Fibroblast of lung (primary cell): ENCODE measurements around the gene DNAJC11. TPM values are rescaled to one million over a fixed set of nuclear protein-coding genes. Genes with fewer than 3 reads are reported as not detected.

Experiments
- DNase-seq, 2 donors: peaks; one replicate each; pipeline versions ENCODE4 v3.0.0 to v3.0.0-alpha.2; 2010; ENCODE audit warnings: low read depth in 2 of 2
- H2AFZ ChIP-seq: 2 replicates; pipeline ENCODE4 v1.5.1; 2012; ENCODE audit warnings: low read length, control low read depth, inconsistent platforms
- H3K27ac ChIP-seq: 2 replicates; pipeline ENCODE4 v1.5.1; 2011; ENCODE audit warnings: low read length, control low read depth; ENCODE audit not compliant: insufficient read depth
- H3K27me3 ChIP-seq: 2 replicates; pipeline ENCODE4 v1.5.1; 2011; ENCODE audit warnings: mild to moderate bottlenecking, low read length; ENCODE audit not compliant: control insufficient read depth, insufficient read depth
- H3K36me3 ChIP-seq: 2 replicates; pipeline ENCODE4 v1.5.1; 2011; ENCODE audit warnings: low read length; ENCODE audit not compliant: control insufficient read depth, insufficient read depth
- H3K4me1 ChIP-seq: 2 replicates; pipeline ENCODE4 v1.5.1; 2011; ENCODE audit warnings: low read length; ENCODE audit not compliant: control insufficient read depth, insufficient read depth; ENCODE audit errors: extremely low read depth
- H3K4me2 ChIP-seq: 2 replicates; pipeline ENCODE4 v1.5.1; 2011; ENCODE audit warnings: low read length, control low read depth; ENCODE audit not compliant: insufficient read depth; ENCODE audit errors: extremely low read depth
- H3K4me3 ChIP-seq, 4 experiments: fragments of 200-600 bp in 1 of 4; sonication (generic) in 1 of 4; replicated peaks in 1 of 4; 2 replicates each; pipeline ENCODE4 v1.5.1; 2011 to 2016; ENCODE audit warnings: low read length in 4 of 4, low read depth in 3 of 4, mild to moderate bottlenecking in 3 of 4, control low read depth in 2 of 4, inconsistent platforms in 1 of 4, mixed read lengths in 1 of 4; ENCODE audit not compliant: insufficient read depth in 1 of 4; ENCODE audit errors: control extremely low read depth in 1 of 4
- H3K79me2 ChIP-seq: 2 replicates; pipeline ENCODE4 v1.5.1; 2012; ENCODE audit warnings: mild to moderate bottlenecking, low read length, inconsistent platforms; ENCODE audit not compliant: control insufficient read depth, insufficient read depth
- H3K9ac ChIP-seq: 2 replicates; pipeline ENCODE4 v1.5.1; 2011; ENCODE audit warnings: mild to moderate bottlenecking, low read length, control low read depth; ENCODE audit not compliant: insufficient read depth
- H3K9me3 ChIP-seq: 2 replicates; pipeline ENCODE4 v1.5.1; 2012; ENCODE audit warnings: low read depth, low read length; ENCODE audit not compliant: control insufficient read depth, insufficient read depth
- H4K20me1 ChIP-seq: 2 replicates; pipeline ENCODE4 v1.5.1; 2011; ENCODE audit warnings: low read length; ENCODE audit not compliant: control insufficient read depth, insufficient read depth; ENCODE audit errors: extremely low read depth
- CTCF ChIP-seq, 2 donors: IDR thresholded peaks in 1 of 2; conservative IDR thresholded peaks in 1 of 2; 1 replicate in 1 of 2; 2 replicates in 1 of 2; pipeline ENCODE4 v1.5.1; 2011 to 2012; ENCODE audit warnings: low read length in 2 of 2, control low read depth in 1 of 2, inconsistent platforms in 1 of 2, low read depth in 1 of 2, mild to moderate bottlenecking in 1 of 2
- EZH2 ChIP-seq: IDR thresholded peaks from 2 replicates; pipeline ENCODE4 v1.5.1; 2012; ENCODE audit warnings: low read length, control low read depth, mild to moderate bottlenecking; ENCODE audit errors: missing control alignments
- polyA plus RNA-seq, 2 donors: library from polyadenylated mRNA; depleted of rRNA in 1 of 2; stranded (reverse) in 1 of 2; unstranded in 1 of 2; fragments of >200 nt; gene quantifications; 2 replicates each; pipeline ENCODE4 v1.2.1, GENCODE V29; 2011 to 2012; ENCODE audit warnings: missing spikeins in 1 of 2
- total RNA-seq: library from RNA; depleted of rRNA; stranded (reverse); fragments of >200 nt; gene quantifications from 2 replicates; pipeline ENCODE4 v1.2.1, GENCODE V29; 2014

Gene DNAJC11
- total and polyA plus RNA-seq, 2 donors (not counting 1 experiment from before 2014, with no cell fraction given), result 31.8 to 35.2 TPM

- H3K9ac ChIP-seq, result no peak overlapping the region
- TF ChIP-seq CTCF (conservative IDR thresholded peaks at IDR 0.05 in 1 of 2, IDR thresholded peaks at IDR 0.05 in 1 of 2; ENCODE audit: low read depth in 1 of 2, low read length in 2 of 2), result no peak
- no peak for TF ChIP-seq EZH2
- H3K9me3 ChIP-seq, result no peaks in the 10 kb centered on the region
- no peak for DNase-seq
- H3K4me3 ChIP-seq, result no peak overlapping the region
- no peaks in the 10 kb centered on the region for H4K20me1 ChIP-seq
- no peak overlapping the region for H3K4me2 ChIP-seq
- H3K27me3 ChIP-seq, result no peaks in the 10 kb centered on the region
- H3K36me3 ChIP-seq, result peaks cover 16% of the 10 kb centered on the region
- H2AFZ ChIP-seq, result no peak overlapping the region
- H3K4me1 ChIP-seq, result no peaks in the 10 kb centered on the region
- peaks cover 4% of the 10 kb centered on the region for H3K79me2 ChIP-seq
- H3K27ac ChIP-seq, result no peak overlapping the region
These were observed 113.3 kb downstream of the DNAJC11 start for GRCh38 chr1:6588128-6588892.

- Histone ChIP-seq H3K27ac (no peak overlapping the region), H3K27me3 (no peaks in the 10 kb centered on the region), H4K20me1 (no peaks in the 10 kb centered on the region), H3K79me2 (peaks cover 2% of the 10 kb centered on the region), H3K36me3 (peaks cover 11% of the 10 kb centered on the region), H3K9me3 (no peaks in the 10 kb centered on the region), H3K4me1 (no peaks in the 10 kb centered on the region), H3K4me3 (no peak overlapping the region), H3K9ac (no peak overlapping the region), H3K4me2 (no peak overlapping the region), H2AFZ (no peak overlapping the region)
- TF ChIP-seq EZH2 (no peak), CTCF (conservative IDR thresholded peaks at IDR 0.05 in 1 of 2, IDR thresholded peaks at IDR 0.05 in 1 of 2; ENCODE audit: low read depth in 1 of 2, low read length in 2 of 2) (no peak)
- peak in 1 of 2 donors; percentile 9 for DNase-seq
These were observed 114.2 kb downstream of the DNAJC11 start for GRCh38 chr1:6587261-6588005.

DNA sequence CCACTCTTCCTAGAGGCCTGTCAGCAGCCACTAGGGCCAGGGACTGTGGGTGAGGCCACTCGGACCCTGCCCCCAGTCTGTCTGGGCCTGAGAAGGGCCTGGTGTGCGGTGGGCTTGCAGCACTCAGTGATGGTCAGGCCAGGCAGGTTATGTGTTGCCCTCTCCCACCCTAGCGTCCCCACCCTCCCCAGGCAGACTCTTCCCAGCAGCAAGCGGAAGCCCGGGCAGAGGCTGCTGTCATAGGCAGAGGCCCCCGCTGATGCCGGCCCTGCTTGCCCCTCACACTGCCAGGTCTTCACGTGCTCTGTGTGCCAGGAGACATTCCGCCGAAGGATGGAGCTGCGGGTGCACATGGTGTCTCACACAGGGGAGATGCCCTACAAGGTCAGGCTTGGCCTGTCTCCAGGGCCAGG is 115.2 kb downstream of the DNAJC11 start:
- H3K79me2 ChIP-seq, result no peaks in the 10 kb centered on the region
- no peak overlapping the region for H3K4me2 ChIP-seq
- H2AFZ ChIP-seq, result no peak overlapping the region
- no peak overlapping the region for H3K4me3 ChIP-seq
- no peak for DNase-seq
- H3K9me3 ChIP-seq, result no peaks in the 10 kb centered on the region
- H3K9ac ChIP-seq, result no peak overlapping the region
- no peaks in the 10 kb centered on the region for H3K27me3 ChIP-seq
- H4K20me1 ChIP-seq, result no peaks in the 10 kb centered on the region
- peaks cover 9% of the 10 kb centered on the region for H3K36me3 ChIP-seq
- no peak overlapping the region for H3K27ac ChIP-seq
- no peaks in the 10 kb centered on the region for H3K4me1 ChIP-seq
- no peak for TF ChIP-seq CTCF (conservative IDR thresholded peaks at IDR 0.05 in 1 of 2, IDR thresholded peaks at IDR 0.05 in 1 of 2; ENCODE audit: low read depth in 1 of 2, low read length in 2 of 2)
- no peak for TF ChIP-seq EZH2
